HepG2 (cell line): ENCODE data around the gene SYT1. TPM values are rescaled to one million over a fixed set of nuclear protein-coding genes. Genes with fewer than 3 reads are reported as not detected.

Experiments
- ATAC-seq: fragments of 200-7000 bp; cut with Tn5 transposase; 3 replicates; pipeline ENCODE4 v1.9.1; 2020; ENCODE audit warnings: mild to moderate bottlenecking, moderate library complexity
- BruUV-seq: library from RNA; stranded (reverse); fragments of 400-500 nt; replicated peaks from 2 replicates; lab custom pipeline; 2021; lab: Mats Ljungman, UMichigan
- CTCF ChIA-PET: fragments of 300-600 bp; formaldehyde crosslinking; extraction: SDS; loops from one replicate; lab custom pipeline; 2021; ENCODE audit warnings: low total read pairs, inconsistent platforms, low intra/inter-chr PET ratio; lab: Yijun Ruan, JAX
- POLR2A ChIA-PET: fragments of 350-600 bp; sonication (Branson Sonifier 250); formaldehyde crosslinking; loops from one replicate; lab custom pipeline; 2020; ENCODE audit warnings: antibody characterized with exemption, inconsistent platforms; lab: Yijun Ruan, JAX
- DNase-seq: peaks from one replicate; pipeline ENCODE4 v3.0.0-alpha.2; 2015; ENCODE audit warnings: low spot score
- FAIRE-seq: peaks from 3 replicates; lab custom pipeline; 2011; peaks lifted over from hg19 to GRCh38; lab: Jason Lieb, UNC
- H2AFZ ChIP-seq: one replicate; pipeline ENCODE4 v1.6.1; 2011; ENCODE audit warnings: low read length, inconsistent platforms
- H3K27ac ChIP-seq: fragments of 300-600 bp; 3 replicates; pipeline ENCODE4 v1.8.0; 2011; ENCODE audit warnings: mixed run types, mild to moderate bottlenecking, mixed read lengths, low read length, inconsistent platforms; ENCODE audit not compliant: insufficient read depth; ENCODE audit errors: extremely low read length
- H3K27me3 ChIP-seq, 2 experiments: fragments of 200-600 bp in 1 of 2; 2 replicates in 1 of 2; 3 replicates in 1 of 2; pipeline versions ENCODE4 v1.6.0 to v1.8.0; 2011; ENCODE audit warnings: low read length in 2 of 2, mild to moderate bottlenecking in 2 of 2, moderate library complexity in 2 of 2, inconsistent platforms in 1 of 2; ENCODE audit not compliant: insufficient read depth in 2 of 2, control insufficient read depth in 1 of 2
- H3K36me3 ChIP-seq, 2 experiments: fragments of 200-600 bp in 1 of 2; replicated peaks in 1 of 2; 2 replicates in 1 of 2; 3 replicates in 1 of 2; pipeline versions ENCODE4 v1.5.1 to v1.8.0; 2011; ENCODE audit warnings: low read length in 2 of 2, inconsistent platforms in 1 of 2; ENCODE audit not compliant: insufficient read depth in 2 of 2, control insufficient read depth in 1 of 2
- H3K4me1 ChIP-seq: 2 replicates; pipeline ENCODE4 v1.5.1; 2012; ENCODE audit warnings: low read length, inconsistent platforms; ENCODE audit not compliant: insufficient read depth
- H3K4me2 ChIP-seq: 2 replicates; pipeline ENCODE4 v1.6.0; 2011; ENCODE audit warnings: low read depth, low read length, inconsistent platforms
- H3K4me3 ChIP-seq, 3 experiments: fragments of 200-600 bp in 1 of 3; sonication (generic), shearing (Covaris generic) in 1 of 3; replicated peaks in 1 of 3; 2 replicates each; pipeline ENCODE4 v1.5.1; 2011 to 2016; ENCODE audit warnings: low read length in 3 of 3, inconsistent platforms in 2 of 3, low read depth in 2 of 3, mild to moderate bottlenecking in 2 of 3, control low read depth in 1 of 3, mixed read lengths in 1 of 3; ENCODE audit not compliant: insufficient read depth in 1 of 3
- H3K79me2 ChIP-seq: one replicate; pipeline ENCODE4 v1.6.1; 2011; ENCODE audit warnings: low read length, inconsistent platforms; ENCODE audit not compliant: insufficient read depth
- H3K9ac ChIP-seq: 2 replicates; pipeline ENCODE4 v1.6.0; 2011; ENCODE audit warnings: mild to moderate bottlenecking, low read depth, low read length, inconsistent platforms; ENCODE audit not compliant: insufficient read depth
- H3K9me3 ChIP-seq: 2 replicates; pipeline ENCODE4 v1.5.1; 2012; ENCODE audit warnings: mild to moderate bottlenecking, low read length
- H4K20me1 ChIP-seq: 2 replicates; pipeline ENCODE4 v1.6.0; 2011; ENCODE audit warnings: inconsistent platforms, mild to moderate bottlenecking, low read length, moderate library complexity; ENCODE audit not compliant: insufficient read depth
- EED ChIP-seq: sonication (generic); formaldehyde crosslinking; IDR thresholded peaks from 2 replicates; pipeline ENCODE4 v1.5.0; 2020; ENCODE audit warnings: mild to moderate bottlenecking, missing genetic modification reagents
- FOSL1 ChIP-seq: sonication (generic); formaldehyde crosslinking; IDR thresholded peaks from 2 replicates; pipeline ENCODE4 v1.9.0; 2021; ENCODE audit warnings: missing genetic modification reagents, borderline replicate concordance
- MLLT10 ChIP-seq: sonication (generic); formaldehyde crosslinking; IDR thresholded peaks from 2 replicates; pipeline ENCODE4 v1.4.0; 2020; ENCODE audit warnings: missing genetic modification reagents
- SNAPC2 ChIP-seq: sonication (generic); formaldehyde crosslinking; IDR thresholded peaks from 2 replicates; pipeline ENCODE4 v1.8.1; 2022; ENCODE audit warnings: mild to moderate bottlenecking, missing genetic modification reagents
- TAF15 ChIP-seq: fragments of 200-400 bp; formaldehyde crosslinking; IDR thresholded peaks from one replicate; pipeline ENCODE4 v1.6.1; 2018; ENCODE audit warnings: mild to moderate bottlenecking, low read depth, low read length; ENCODE audit not compliant: poor library complexity, severe bottlenecking
- TBP ChIP-seq: sonication (generic); formaldehyde crosslinking; IDR thresholded peaks from 2 replicates; pipeline ENCODE4 v1.5.0; 2020; ENCODE audit warnings: missing genetic modification reagents
- ZGPAT ChIP-seq: IDR thresholded peaks from 2 replicates; pipeline ENCODE4 v1.6.1; 2016; ENCODE audit warnings: mild to moderate bottlenecking
- ZNF749 ChIP-seq: sonication (generic); formaldehyde crosslinking; IDR thresholded peaks from 2 replicates; pipeline ENCODE4 v1.8.0; 2022; ENCODE audit warnings: mild to moderate bottlenecking, missing genetic modification reagents, moderate library complexity, borderline replicate concordance
- WGBS: methylation state at CpG from one replicate; pipeline ENCODE4 v1.1.6; 2017; ENCODE audit warnings: low lambda C conversion rate; 5-methylcytosine and 5-hydroxymethylcytosine counted together
- in situ Hi-C: cut with HindIII; loops from 2 replicates; pipeline ENCODE4 v1.10.0; 2017; ENCODE audit warnings: low pct_unique_long_range_greater_than_20kb; ENCODE audit not compliant: extremely low pct_ligation_motif_present
- intact Hi-C: fragments of 100-400 bp; cut with micrococcal nuclease; formaldehyde crosslinking; loops from one replicate; pipeline ENCODE4 v1.10.0; 2022; ENCODE audit not compliant: unreplicated experiment
- polyA plus RNA-seq, 8 experiments: library from polyadenylated mRNA; depleted of rRNA in 3 of 8; stranded (reverse) in 7 of 8; unstranded in 1 of 8; fragments of >200 nt; fragmentation: Illumina TruSeq in 4 of 8; extraction: Trizol in 4 of 8; gene quantifications; 2 replicates each; pipeline versions ENCODE4 v1.2.1 to v1.2.3, GENCODE V29; 2011 to 2016; ENCODE audit warnings: low read depth in 4 of 8, missing spikeins in 1 of 8, mixed read lengths in 1 of 8; ENCODE audit not compliant: insufficient read depth in 1 of 8
- total RNA-seq, 5 experiments: library from RNA; depleted of rRNA; stranded (reverse); fragments of >200 nt; fragmentation: Illumina TruSeq; extraction: Trizol; gene quantifications; 2 replicates each; pipeline ENCODE4 v1.2.3, GENCODE V29; 2016; ENCODE audit warnings: low read depth in 1 of 5
- TF ChIP-seq, protein P1 (sequence below): IDR thresholded peaks from 2 replicates; pipeline ENCODE4 v1.6.1; 2016; ENCODE audit warnings: low read depth, control low read depth

SYT1 gene
- total and polyA plus RNA-seq, 2 of the 13 experiments (the other 11 are each of a cell fraction or from before 2014, with no cell fraction given), result not detected

- TF ChIP-seq TAF15 (no peak), MLLT10 (CRISPR knock-in tag) (no peak), ZNF749 (CRISPR knock-in tag) (no peak), FOSL1 (CRISPR knock-in tag) (no peak), TBP (no peak), EED (CRISPR knock-in tag) (no peak), SNAPC2 (CRISPR knock-in tag) (no peak), ZGPAT (no peak)
- TF ChIP-seq, protein P1, sequence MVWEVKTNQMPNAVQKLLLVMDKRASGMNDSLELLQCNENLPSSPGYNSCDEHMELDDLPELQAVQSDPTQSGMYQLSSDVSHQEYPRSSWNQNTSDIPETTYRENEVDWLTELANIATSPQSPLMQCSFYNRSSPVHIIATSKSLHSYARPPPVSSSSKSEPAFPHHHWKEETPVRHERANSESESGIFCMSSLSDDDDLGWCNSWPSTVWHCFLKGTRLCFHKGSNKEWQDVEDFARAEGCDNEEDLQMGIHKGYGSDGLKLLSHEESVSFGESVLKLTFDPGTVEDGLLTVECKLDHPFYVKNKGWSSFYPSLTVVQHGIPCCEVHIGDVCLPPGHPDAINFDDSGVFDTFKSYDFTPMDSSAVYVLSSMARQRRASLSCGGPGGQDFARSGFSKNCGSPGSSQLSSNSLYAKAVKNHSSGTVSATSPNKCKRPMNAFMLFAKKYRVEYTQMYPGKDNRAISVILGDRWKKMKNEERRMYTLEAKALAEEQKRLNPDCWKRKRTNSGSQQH (CRISPR knock-in tag), result no peak
These were observed 276.1 kb downstream of the SYT1 start for GRCh38 chr12:79140711-79141110.

More at GRCh38 chr12:79140711-79141110, 276.1 kb downstream of the SYT1 start:
- H4K20me1 ChIP-seq, result no peaks in the 10 kb centered on the region
- ChIA-PET CTCF (no interaction called here), POLR2A (no interaction called here)
- WGBS, result 0% methylated on average over 1 of the region's 1 CpG
- H3K36me3 ChIP-seq, result no peaks in the 10 kb centered on the region
- H3K4me1 ChIP-seq, result no peaks in the 10 kb centered on the region
- H3K4me3 ChIP-seq, result no peak overlapping the region
- BruUV-seq, result no TSS peak
- no peaks in the 10 kb centered on the region for H3K9me3 ChIP-seq
- no peak overlapping the region for H3K4me2 ChIP-seq
- FAIRE-seq, result no peak
- H3K79me2 ChIP-seq, result no peaks in the 10 kb centered on the region
- intact Hi-C loops (no loop called here), in situ Hi-C loops (no loop called here)
- H3K27ac ChIP-seq, result no peak overlapping the region
- no peak for DNase-seq
- no peak overlapping the region for H3K9ac ChIP-seq
- no peak overlapping the region for H2AFZ ChIP-seq
- ATAC-seq, result no peak
- no peaks in the 10 kb centered on the region for H3K27me3 ChIP-seq
